NCI-H2196 treated with DMSO at 0.1 percent for 48 hours (cell line): ENCODE data around the gene NDN.

ENCODE experiments used
- DNase-seq: peaks from one replicate; lab custom pipeline; 2025; ENCODE audit not compliant: unreplicated experiment; lab: John Stamatoyannopoulos, UW

The NDN gene

GRCh38 chr15:23642413-23643044 is 44.6 kb downstream of the NDN start:
- no peak for DNase-seq
